ENCODE measurements around the gene LILRB4. TPM values are rescaled to one million over a fixed set of nuclear protein-coding genes. Genes with fewer than 3 reads are reported as not detected.
"Not testable (repeated sequence)": the region's sequence is repeated elsewhere in the genome, so short reads cannot be mapped to it uniquely, and the experiment has no call there.

Gene LILRB4
- total RNA-seq, 4 donors from 2014 or later: 2.7 to 6.2 (median 3.7) TPM

DNA sequence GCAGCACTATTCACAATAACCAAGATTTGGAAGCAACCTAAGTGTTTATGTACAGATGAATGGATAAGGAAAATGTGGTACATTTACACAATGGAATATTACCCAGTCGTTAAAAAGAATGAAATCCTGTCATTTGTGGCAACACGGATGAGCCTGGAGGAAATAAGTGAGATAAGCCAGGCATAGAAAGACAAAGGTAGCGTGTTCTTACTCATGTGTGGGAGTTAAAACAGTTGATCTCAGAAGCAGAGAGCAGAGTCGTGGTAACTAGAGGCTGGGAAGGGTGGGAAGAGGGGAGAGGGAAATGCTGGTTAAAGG is 29.5 kb downstream of the LILRB4 start:
- intact Hi-C loops (cut with DNase I): no loop called here
- H3K27me3 ChIP-seq: no peaks in the 10 kb centered on the region
- H3K36me3 ChIP-seq: no peaks in the 10 kb centered on the region
- WGBS, 2 donors: 59 to 66% methylated on average over 4 of the region's 4 CpGs
- no peak overlapping the region for H3K4me3 ChIP-seq (replicated peaks in 1 of 3)
- no peaks in the 10 kb centered on the region for H3K9me3 ChIP-seq
- H3K4me1 ChIP-seq: no peaks in the 10 kb centered on the region
- TF ChIP-seq, protein P1, sequence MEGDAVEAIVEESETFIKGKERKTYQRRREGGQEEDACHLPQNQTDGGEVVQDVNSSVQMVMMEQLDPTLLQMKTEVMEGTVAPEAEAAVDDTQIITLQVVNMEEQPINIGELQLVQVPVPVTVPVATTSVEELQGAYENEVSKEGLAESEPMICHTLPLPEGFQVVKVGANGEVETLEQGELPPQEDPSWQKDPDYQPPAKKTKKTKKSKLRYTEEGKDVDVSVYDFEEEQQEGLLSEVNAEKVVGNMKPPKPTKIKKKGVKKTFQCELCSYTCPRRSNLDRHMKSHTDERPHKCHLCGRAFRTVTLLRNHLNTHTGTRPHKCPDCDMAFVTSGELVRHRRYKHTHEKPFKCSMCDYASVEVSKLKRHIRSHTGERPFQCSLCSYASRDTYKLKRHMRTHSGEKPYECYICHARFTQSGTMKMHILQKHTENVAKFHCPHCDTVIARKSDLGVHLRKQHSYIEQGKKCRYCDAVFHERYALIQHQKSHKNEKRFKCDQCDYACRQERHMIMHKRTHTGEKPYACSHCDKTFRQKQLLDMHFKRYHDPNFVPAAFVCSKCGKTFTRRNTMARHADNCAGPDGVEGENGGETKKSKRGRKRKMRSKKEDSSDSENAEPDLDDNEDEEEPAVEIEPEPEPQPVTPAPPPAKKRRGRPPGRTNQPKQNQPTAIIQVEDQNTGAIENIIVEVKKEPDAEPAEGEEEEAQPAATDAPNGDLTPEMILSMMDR (IDR thresholded peaks at IDR 0.05): no peak
- no peak for TF ChIP-seq POLR2A (IDR thresholded peaks at IDR 0.05)
- DNase-seq: no peak
- no peak overlapping the region for H3K27ac ChIP-seq

DNA sequence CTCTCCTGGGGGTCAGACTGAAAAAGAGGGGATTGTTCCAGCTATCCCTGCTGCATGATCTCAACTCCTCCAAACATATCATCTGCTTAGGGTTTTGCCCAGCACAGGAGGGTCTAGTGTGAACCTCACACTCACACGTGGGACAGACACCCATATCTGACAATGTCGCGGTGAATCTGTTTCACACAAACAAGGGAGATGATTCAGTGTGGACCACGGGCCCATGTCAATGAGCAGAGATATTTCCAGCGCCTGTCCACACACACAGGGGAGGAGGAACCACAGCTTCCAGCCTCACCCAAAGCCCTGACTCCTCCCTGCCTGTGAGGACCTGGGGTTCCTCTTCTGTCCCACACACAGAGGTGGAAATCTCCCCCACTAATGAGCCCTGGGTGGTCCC is 31.9 kb downstream of the LILRB4 start:
- H3K9me3 ChIP-seq: no peaks in the 10 kb centered on the region
- no peaks in the 10 kb centered on the region for H3K4me1 ChIP-seq
- DNase-seq: no peak
- no peaks in the 10 kb centered on the region for H3K36me3 ChIP-seq
- H3K27ac ChIP-seq: no peak overlapping the region
- TF ChIP-seq, protein P1 (IDR thresholded peaks at IDR 0.05): no peak
- TF ChIP-seq POLR2A (IDR thresholded peaks at IDR 0.05): no peak
- no peak overlapping the region for H3K4me3 ChIP-seq (replicated peaks in 1 of 3)
- WGBS, 2 donors: 73 to 83% methylated on average over 5 of the region's 5 CpGs
- no peaks in the 10 kb centered on the region for H3K27me3 ChIP-seq
- intact Hi-C loops (cut with DNase I): no loop called here

DNA sequence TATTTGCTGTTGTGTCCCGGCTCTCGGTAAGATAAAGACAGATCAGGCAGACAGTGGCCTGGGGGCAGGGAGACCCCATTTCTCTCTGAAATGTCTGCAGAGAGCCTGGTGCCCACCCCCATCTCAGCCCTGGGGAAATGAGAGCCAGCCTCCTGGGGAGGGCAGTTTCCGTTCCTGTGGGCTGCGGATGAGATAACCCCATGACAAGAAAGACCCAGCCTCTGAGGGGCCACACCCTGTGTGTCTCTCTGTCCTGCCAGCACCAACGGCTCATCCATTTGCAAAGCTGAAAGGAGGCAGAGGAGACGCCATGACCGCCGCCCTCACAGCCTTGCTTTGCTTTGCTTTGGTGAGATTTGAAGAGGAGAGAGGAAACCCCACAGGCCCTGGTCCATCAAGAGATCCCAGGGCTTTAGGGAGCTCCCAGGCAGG is 33.3 kb downstream of the LILRB4 start:
- Histone ChIP-seq H3K27ac (no peak overlapping the region), H3K36me3 (no peaks in the 10 kb centered on the region), H3K4me3 (replicated peaks in 1 of 3) (no peak overlapping the region), H3K27me3 (no peaks in the 10 kb centered on the region), H3K4me1 (no peaks in the 10 kb centered on the region), H3K9me3 (no peaks in the 10 kb centered on the region)
- WGBS, 2 donors: 50 to 82% methylated on average over 2 to 8 of the region's 8 CpGs
- TF ChIP-seq POLR2A (IDR thresholded peaks at IDR 0.05): no peak
- TF ChIP-seq, protein P1 (IDR thresholded peaks at IDR 0.05): no peak
- DNase-seq: no peak
- intact Hi-C loops (cut with DNase I): no loop called here

DNA sequence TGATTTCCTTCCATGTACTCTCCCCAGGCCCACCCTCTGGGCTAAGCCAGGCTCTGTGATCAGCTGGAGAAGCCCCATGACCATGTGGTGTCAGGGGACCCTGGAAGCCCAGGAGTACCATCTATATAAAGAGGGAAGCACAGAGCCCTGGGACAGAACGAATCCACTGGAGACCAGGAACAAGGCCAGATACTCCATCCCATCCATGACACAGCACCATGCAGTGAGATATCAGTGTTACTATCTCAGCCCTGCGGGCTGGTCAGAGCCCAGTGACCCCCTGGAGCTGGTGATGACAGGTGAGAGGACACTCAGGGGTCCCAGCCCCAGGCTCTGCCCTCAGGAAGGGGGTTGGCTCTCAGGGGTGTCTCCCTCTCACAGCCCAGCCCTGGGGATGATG is 34.0 kb downstream of the LILRB4 start:
- H3K4me3 ChIP-seq (replicated peaks in 1 of 3): no peak overlapping the region
- H3K9me3 ChIP-seq: no peaks in the 10 kb centered on the region
- DNase-seq: no peak
- H3K27ac ChIP-seq: no peak overlapping the region
- H3K4me1 ChIP-seq: no peaks in the 10 kb centered on the region
- 30 to 60% methylated on average over 1 to 2 of the region's 2 CpGs for WGBS, 2 donors
- intact Hi-C loops (cut with DNase I): no loop called here
- no peaks in the 10 kb centered on the region for H3K36me3 ChIP-seq
- no peak for TF ChIP-seq POLR2A (IDR thresholded peaks at IDR 0.05)
- TF ChIP-seq, protein P1 (IDR thresholded peaks at IDR 0.05): no peak
- no peaks in the 10 kb centered on the region for H3K27me3 ChIP-seq

DNA sequence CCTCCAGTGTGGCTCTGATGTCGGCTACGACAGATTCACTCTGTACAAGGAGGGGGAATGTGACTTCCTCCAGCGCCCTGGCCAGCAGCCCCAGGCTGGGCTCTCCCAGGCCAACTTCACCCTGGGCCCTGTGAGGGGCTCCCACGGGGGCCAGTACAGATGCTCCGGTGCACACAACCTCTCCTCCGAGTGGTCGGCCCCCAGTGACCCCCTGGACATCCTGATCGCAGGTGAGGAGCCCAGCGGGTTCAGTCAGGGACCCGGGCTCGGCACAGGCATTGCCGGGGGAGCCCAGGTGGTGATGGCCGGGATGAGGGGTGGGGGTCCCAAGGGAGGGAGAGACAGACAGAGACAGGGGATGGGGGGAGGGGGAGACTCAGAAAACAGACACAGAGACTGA is 34.9 kb downstream of the LILRB4 start:
- H3K27ac ChIP-seq: not testable (repeated sequence)

DNA sequence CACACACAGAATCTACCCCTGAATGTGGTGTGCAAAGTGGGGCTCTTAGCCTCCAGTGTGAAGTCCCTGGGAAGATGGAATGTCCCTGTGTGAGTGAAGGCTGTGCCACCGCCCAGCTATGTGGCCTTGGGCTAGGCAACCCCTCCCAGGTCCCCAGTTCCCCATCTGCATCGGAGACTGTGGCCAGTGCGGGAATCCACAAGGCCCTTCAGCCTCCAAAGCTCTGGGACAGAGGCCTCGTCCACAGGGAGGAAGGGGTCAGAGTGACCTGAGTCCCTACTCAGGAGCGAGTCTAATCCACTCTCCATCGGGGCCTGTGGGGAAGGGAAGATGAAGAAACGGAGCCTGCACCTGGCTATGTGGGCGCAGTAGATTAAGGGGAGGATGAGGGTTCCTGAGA is 42.1 kb downstream of the LILRB4 start:
- Histone ChIP-seq H3K36me3 (no peaks in the 10 kb centered on the region), H3K4me1 (no peaks in the 10 kb centered on the region), H3K27me3 (no peaks in the 10 kb centered on the region), H3K9me3 (no peaks in the 10 kb centered on the region), H3K27ac (no peak overlapping the region), H3K4me3 (replicated peaks in 1 of 3) (no peak overlapping the region)
- TF ChIP-seq, protein P1 (IDR thresholded peaks at IDR 0.05): no peak
- TF ChIP-seq POLR2A (IDR thresholded peaks at IDR 0.05): no peak
- WGBS, 2 donors: 72 to 90% methylated on average over 5 to 6 of the region's 8 CpGs
- intact Hi-C loops (cut with DNase I): no loop called here
- DNase-seq: no peak

More for the DNA sequence above, 34.9 kb downstream of the LILRB4 start:
- H3K4me3 ChIP-seq (replicated peaks in 1 of 3); intact Hi-C loops (cut with DNase I); H3K9me3 ChIP-seq; H3K4me1 ChIP-seq; H3K27me3 ChIP-seq; DNase-seq; H3K36me3 ChIP-seq: not testable (repeated sequence)
- 82 to 92% methylated on average over 3 to 6 of the region's 13 CpGs for WGBS, 2 donors

Measured in thyroid gland (tissue), 4 donors.